ENCODE measurements around the gene TMC5. TPM values are rescaled to one million over a fixed set of nuclear protein-coding genes. Genes with fewer than 3 reads are reported as not detected.
A peak's percentile ranks its signal among the peaks of the same experiment; 100 is the strongest.

Gene TMC5
- polyA plus RNA-seq, 1 donor, result 17.3 TPM

DNA sequence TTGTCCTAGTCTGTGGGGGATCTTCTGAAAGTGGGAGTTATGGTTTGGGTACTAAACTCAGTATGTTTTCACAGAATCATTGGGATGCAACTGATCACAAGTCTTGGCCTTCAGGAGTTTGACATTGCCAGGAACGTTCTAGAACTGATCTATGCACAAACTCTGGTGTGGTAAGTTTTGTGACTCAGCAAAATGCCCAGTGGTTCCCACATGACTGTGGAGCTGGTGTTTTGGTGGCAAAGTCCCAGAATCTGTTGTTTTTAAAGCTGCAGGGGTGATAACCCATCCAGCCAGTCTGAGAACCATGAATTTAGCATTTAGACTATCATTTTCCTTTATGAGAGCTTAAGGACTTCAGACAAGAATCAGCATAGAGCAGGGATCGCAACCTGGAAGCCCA lies 63.6 kb downstream of the TMC5 start:
- no CpG with 5 or more reads among the region's 2 CpGs for WGBS (ENCODE audit: insufficient coverage, low lambda C conversion rate)
- H3K36me3 ChIP-seq (ENCODE audit: control insufficient read depth, insufficient read depth, low read length), result peaks cover 45% of the 10 kb centered on the region
- H3K27me3 ChIP-seq (ENCODE audit: control insufficient read depth, insufficient read depth, low read length), result no peaks in the 10 kb centered on the region
- no peaks in the 10 kb centered on the region for H3K4me1 ChIP-seq (ENCODE audit: control insufficient read depth, insufficient read depth, low read length)
- no peak overlapping the region for H3K27ac ChIP-seq (ENCODE audit: low read length)
- no peak overlapping the region for H3K4me3 ChIP-seq (ENCODE audit: low read length)
- no peak for DNase-seq
- H3K9me3 ChIP-seq (ENCODE audit: control insufficient read depth, low read depth, low read length), result no peaks in the 10 kb centered on the region

DNA sequence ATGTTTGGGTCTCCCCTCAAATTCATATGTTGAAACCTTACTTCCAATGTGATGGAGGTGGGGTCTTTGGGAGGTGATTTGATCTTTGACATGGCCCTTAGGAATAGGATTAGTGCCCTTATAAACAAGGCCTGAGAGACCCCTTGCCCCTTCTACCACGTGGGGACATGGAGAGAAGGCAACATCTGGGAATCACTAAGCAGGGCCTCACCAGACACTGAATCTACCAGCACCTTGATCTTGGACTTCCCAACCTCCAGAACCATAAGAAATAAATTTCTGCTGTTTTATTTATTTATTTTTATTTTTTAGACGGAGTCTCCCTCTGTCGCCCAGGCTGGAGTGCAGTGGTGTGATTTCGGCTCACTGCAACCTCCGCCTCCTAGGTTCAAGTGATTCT lies 64.1 kb downstream of the TMC5 start:
- no peaks in the 10 kb centered on the region for H3K9me3 ChIP-seq (ENCODE audit: control insufficient read depth, low read depth, low read length)
- no peak overlapping the region for H3K4me3 ChIP-seq (ENCODE audit: low read length)
- WGBS (ENCODE audit: insufficient coverage, low lambda C conversion rate), result no CpG with 5 or more reads among the region's 5 CpGs
- no peak for DNase-seq
- no peaks in the 10 kb centered on the region for H3K27me3 ChIP-seq (ENCODE audit: control insufficient read depth, insufficient read depth, low read length)
- H3K4me1 ChIP-seq (ENCODE audit: control insufficient read depth, insufficient read depth, low read length), result no peaks in the 10 kb centered on the region
- peaks cover 44% of the 10 kb centered on the region for H3K36me3 ChIP-seq (ENCODE audit: control insufficient read depth, insufficient read depth, low read length)
- no peak overlapping the region for H3K27ac ChIP-seq (ENCODE audit: low read length)

DNA sequence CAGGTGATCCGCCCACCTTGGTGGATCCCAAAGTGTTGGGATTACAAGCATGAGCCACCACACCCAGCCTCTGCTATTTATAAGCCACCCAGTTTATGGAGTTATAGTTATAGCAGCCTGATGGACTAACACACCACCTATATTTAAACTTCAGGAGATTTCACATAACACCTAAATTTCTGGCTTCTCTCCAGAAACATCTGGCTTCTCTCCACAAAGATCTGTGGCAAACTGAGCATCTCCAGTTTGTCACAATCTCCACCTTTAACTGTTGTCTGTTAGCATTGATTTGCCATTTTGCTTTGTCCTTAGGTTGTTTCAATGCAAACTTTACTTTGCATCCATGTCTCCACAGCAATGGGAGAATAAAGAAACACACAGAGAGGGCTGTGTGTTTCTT lies 64.6 kb downstream of the TMC5 start:
- Histone ChIP-seq H3K9me3 (ENCODE audit: control insufficient read depth, low read depth, low read length) (no peaks in the 10 kb centered on the region), H3K36me3 (ENCODE audit: control insufficient read depth, insufficient read depth, low read length) (peaks cover 46% of the 10 kb centered on the region), H3K27ac (ENCODE audit: low read length) (no peak overlapping the region), H3K27me3 (ENCODE audit: control insufficient read depth, insufficient read depth, low read length) (no peaks in the 10 kb centered on the region), H3K4me3 (ENCODE audit: low read length) (no peak overlapping the region), H3K4me1 (ENCODE audit: control insufficient read depth, insufficient read depth, low read length) (no peaks in the 10 kb centered on the region)
- no CpG with 5 or more reads among the region's 1 CpG for WGBS (ENCODE audit: insufficient coverage, low lambda C conversion rate)
- DNase-seq, result no peak

DNA sequence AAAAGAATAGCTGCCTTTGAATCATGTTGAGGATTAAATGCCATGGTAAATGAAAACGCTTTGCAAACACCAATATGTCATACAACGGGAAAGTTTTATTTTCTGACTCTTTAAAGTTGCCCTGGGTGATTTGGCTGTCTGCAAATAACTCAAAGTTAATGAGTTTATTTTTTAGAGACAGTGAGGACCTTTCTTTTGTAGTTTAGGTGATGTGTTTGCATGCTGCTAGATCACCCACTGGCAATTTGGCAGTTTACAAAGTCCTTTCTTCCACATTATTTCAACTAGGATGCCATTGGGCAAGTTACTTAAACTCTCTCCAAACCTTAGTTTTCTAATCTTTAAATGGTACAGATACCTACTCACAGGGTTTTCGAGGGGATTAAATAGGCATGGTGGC lies 66.4 kb downstream of the TMC5 start:
- no peak overlapping the region for H3K4me3 ChIP-seq (ENCODE audit: low read length)
- no peak for DNase-seq
- WGBS (ENCODE audit: insufficient coverage, low lambda C conversion rate), result 88% methylated on average over 2 of the region's 3 CpGs
- peaks cover 13% of the 10 kb centered on the region for H3K4me1 ChIP-seq (ENCODE audit: control insufficient read depth, insufficient read depth, low read length)
- H3K27ac ChIP-seq (ENCODE audit: low read length), result no peak overlapping the region
- H3K9me3 ChIP-seq (ENCODE audit: control insufficient read depth, low read depth, low read length), result no peaks in the 10 kb centered on the region
- H3K27me3 ChIP-seq (ENCODE audit: control insufficient read depth, insufficient read depth, low read length), result no peaks in the 10 kb centered on the region
- peaks cover 42% of the 10 kb centered on the region for H3K36me3 ChIP-seq (ENCODE audit: control insufficient read depth, insufficient read depth, low read length)

DNA sequence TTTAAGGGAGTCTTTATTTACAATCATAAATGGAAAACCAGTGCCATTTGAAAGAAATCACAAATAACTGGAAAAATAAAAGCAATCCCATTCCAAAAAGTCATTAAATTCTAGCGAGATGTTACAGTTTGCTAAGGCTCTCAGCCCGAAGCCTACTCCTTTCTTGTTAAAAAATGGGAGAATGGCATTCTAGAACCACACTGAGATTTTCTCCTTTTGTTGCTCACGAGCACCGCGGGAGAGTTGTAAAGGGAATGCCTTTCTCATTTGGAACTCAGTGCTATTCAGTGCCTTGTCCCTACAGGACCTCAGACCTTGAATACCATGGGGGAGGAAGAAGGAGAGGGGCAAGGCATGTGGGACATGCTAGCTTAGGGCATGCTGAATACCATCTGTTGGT lies 67.9 kb downstream of the TMC5 start:
- no peak for DNase-seq
- Histone ChIP-seq H3K9me3 (ENCODE audit: control insufficient read depth, low read depth, low read length) (no peaks in the 10 kb centered on the region), H3K27ac (ENCODE audit: low read length) (no peak overlapping the region), H3K4me1 (ENCODE audit: control insufficient read depth, insufficient read depth, low read length) (peaks cover 14% of the 10 kb centered on the region), H3K36me3 (ENCODE audit: control insufficient read depth, insufficient read depth, low read length) (peaks cover 47% of the 10 kb centered on the region), H3K4me3 (ENCODE audit: low read length) (no peak overlapping the region), H3K27me3 (ENCODE audit: control insufficient read depth, insufficient read depth, low read length) (no peaks in the 10 kb centered on the region)
- no CpG with 5 or more reads among the region's 5 CpGs for WGBS (ENCODE audit: insufficient coverage, low lambda C conversion rate)

DNA sequence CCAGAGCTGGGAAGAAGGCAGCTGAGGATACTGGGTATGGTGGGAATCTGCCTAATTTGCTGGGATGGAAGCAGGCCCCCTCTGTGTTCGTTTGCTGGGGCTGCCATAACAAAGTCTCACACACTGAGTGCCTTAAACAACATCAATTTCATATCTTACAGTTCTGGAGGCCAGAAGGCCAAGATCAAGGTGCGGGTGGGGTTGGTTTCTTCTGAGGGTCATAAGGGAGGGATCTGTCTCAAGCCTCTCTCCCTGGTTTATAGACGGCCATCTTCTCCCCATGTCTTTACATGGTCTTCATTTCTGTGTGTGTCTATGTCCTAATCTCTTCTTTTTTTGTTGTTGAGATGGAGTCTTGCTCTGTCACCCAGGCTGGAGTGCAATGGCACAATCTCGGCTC lies 68.4 kb downstream of the TMC5 start:
- Histone ChIP-seq H3K4me3 (ENCODE audit: low read length) (no peak overlapping the region), H3K27me3 (ENCODE audit: control insufficient read depth, insufficient read depth, low read length) (no peaks in the 10 kb centered on the region), H3K9me3 (ENCODE audit: control insufficient read depth, low read depth, low read length) (no peaks in the 10 kb centered on the region), H3K27ac (ENCODE audit: low read length) (no peak overlapping the region), H3K36me3 (ENCODE audit: control insufficient read depth, insufficient read depth, low read length) (peaks cover 49% of the 10 kb centered on the region), H3K4me1 (ENCODE audit: control insufficient read depth, insufficient read depth, low read length) (peaks cover 14% of the 10 kb centered on the region)
- no peak for DNase-seq
- WGBS (ENCODE audit: insufficient coverage, low lambda C conversion rate), result no CpG with 5 or more reads among the region's 4 CpGs

DNA sequence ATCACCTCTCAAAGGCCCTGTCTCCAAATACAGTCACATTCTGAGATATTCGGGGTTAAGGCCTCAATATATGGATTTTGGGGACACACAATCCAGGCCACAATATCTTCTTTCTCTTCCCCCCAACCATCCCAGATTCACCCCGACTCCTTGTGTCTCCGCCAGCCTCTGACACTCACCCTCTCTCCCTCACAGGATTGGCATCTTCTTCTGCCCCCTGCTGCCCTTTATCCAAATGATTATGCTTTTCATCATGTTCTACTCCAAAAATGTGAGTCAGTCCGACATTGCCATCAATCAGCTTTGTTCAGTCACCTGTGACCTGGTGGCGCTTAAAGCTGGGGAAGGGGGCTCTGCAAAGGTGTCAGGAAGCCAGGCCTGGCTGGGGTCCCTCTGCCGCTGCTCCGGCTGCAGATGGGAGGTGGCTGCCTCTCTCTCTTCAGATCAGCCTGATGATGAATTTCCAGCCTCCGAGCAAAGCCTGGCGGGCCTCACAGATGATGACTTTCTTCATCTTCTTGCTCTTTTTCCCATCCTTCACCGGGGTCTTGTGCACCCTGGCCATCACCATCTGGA lies 69.2 kb downstream of the TMC5 start:
- WGBS (ENCODE audit: insufficient coverage, low lambda C conversion rate), result 100% methylated on average over 3 of the region's 10 CpGs
- Histone ChIP-seq H3K4me1 (ENCODE audit: control insufficient read depth, insufficient read depth, low read length) (peaks cover 14% of the 10 kb centered on the region), H3K27ac (ENCODE audit: low read length) (no peak overlapping the region), H3K27me3 (ENCODE audit: control insufficient read depth, insufficient read depth, low read length) (no peaks in the 10 kb centered on the region), H3K36me3 (ENCODE audit: control insufficient read depth, insufficient read depth, low read length) (peaks cover 44% of the 10 kb centered on the region), H3K9me3 (ENCODE audit: control insufficient read depth, low read depth, low read length) (no peaks in the 10 kb centered on the region), H3K4me3 (ENCODE audit: low read length) (no peak overlapping the region)
- DNase-seq, result no peak

DNA sequence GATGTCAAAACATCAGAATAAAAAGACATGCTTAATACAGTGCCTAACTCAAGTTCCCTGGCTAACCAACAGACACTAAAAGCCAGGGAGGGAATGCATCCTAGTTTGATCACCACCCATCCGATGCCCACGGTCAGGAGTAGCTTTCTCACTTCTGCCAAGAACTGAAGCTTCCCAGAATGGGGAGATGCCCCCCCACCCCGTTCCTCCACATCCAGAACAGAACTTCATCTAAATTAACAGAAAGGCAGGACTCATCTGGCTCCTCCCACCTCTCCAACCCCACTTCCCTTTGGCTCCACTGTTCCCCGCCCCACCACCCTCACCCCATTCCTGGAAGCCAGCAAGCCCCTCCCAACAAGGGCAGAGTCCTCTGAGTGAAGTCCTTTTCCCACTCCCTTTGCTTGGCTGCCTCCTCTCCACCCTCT lies 70.5 kb downstream of the TMC5 start:
- H3K9me3 ChIP-seq (ENCODE audit: control insufficient read depth, low read depth, low read length), result no peaks in the 10 kb centered on the region
- WGBS (ENCODE audit: insufficient coverage, low lambda C conversion rate), result no CpG with 5 or more reads among the region's 4 CpGs
- peak; percentile 85 to 95 for DNase-seq
- peaks cover 41% of the 10 kb centered on the region for H3K36me3 ChIP-seq (ENCODE audit: control insufficient read depth, insufficient read depth, low read length)
- no peak overlapping the region for H3K4me3 ChIP-seq (ENCODE audit: low read length)
- no peaks in the 10 kb centered on the region for H3K27me3 ChIP-seq (ENCODE audit: control insufficient read depth, insufficient read depth, low read length)
- H3K27ac ChIP-seq (ENCODE audit: low read length), result peak overlapping the region; percentile 81
- peaks cover 14% of the 10 kb centered on the region for H3K4me1 ChIP-seq (ENCODE audit: control insufficient read depth, insufficient read depth, low read length)

DNA sequence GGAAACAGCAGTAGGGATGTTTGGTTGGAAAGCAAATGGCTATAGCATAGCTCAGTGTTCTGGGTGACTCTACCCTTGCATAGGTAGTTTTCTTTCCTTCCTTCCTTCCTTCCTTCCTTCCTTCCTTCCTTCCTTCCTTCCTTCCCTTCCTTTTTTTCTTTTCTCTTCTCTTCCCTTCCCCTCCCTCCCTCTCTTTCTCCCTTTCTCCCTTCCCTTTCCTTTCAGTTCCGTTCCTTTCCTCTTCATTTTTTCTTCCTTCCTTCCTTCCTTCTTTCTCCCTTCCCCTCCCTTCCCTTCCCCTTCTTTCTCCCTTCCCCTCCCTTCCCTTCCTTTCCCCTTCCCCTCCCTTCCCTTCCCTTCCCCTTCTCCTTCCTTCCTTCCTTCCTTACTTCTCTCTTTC lies 72.9 kb downstream of the TMC5 start:
- H3K27me3 ChIP-seq (ENCODE audit: control insufficient read depth, insufficient read depth, low read length), result no peaks in the 10 kb centered on the region
- H3K4me1 ChIP-seq (ENCODE audit: control insufficient read depth, insufficient read depth, low read length), result peaks cover 14% of the 10 kb centered on the region
- no peaks in the 10 kb centered on the region for H3K9me3 ChIP-seq (ENCODE audit: control insufficient read depth, low read depth, low read length)
- 94% methylated on average over 1 of the region's 1 CpG for WGBS (ENCODE audit: insufficient coverage, low lambda C conversion rate)
- no peak overlapping the region for H3K27ac ChIP-seq (ENCODE audit: low read length)
- DNase-seq, result no peak
- H3K4me3 ChIP-seq (ENCODE audit: low read length), result no peak overlapping the region
- peaks cover 41% of the 10 kb centered on the region for H3K36me3 ChIP-seq (ENCODE audit: control insufficient read depth, insufficient read depth, low read length)

DNA sequence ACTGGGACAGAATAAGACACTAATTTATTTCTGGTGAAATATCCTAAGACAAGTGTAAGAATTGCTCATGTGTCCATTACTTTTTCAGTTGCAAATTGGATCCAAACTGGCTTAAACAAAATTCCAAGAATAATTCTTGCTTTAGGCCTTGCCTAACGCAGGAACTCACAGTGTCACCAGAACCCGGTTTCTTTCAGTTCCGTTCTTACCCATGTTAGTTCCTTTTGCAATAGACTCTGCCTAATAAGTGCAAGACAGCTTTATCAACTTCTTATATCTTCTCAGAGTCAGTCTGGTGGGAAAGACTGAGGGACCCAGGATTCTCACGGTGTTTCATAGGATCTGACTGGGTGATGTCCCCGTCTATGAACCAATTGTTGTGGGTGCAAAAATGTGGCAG lies 79.5 kb downstream of the TMC5 start:
- no peak overlapping the region for H3K27ac ChIP-seq (ENCODE audit: low read length)
- H3K36me3 ChIP-seq (ENCODE audit: control insufficient read depth, insufficient read depth, low read length), result peaks cover 67% of the 10 kb centered on the region
- no peak for DNase-seq
- WGBS (ENCODE audit: insufficient coverage, low lambda C conversion rate), result 80% methylated on average over 1 of the region's 5 CpGs
- no peaks in the 10 kb centered on the region for H3K4me1 ChIP-seq (ENCODE audit: control insufficient read depth, insufficient read depth, low read length)
- no peaks in the 10 kb centered on the region for H3K27me3 ChIP-seq (ENCODE audit: control insufficient read depth, insufficient read depth, low read length)
- H3K4me3 ChIP-seq (ENCODE audit: low read length), result no peak overlapping the region
- no peaks in the 10 kb centered on the region for H3K9me3 ChIP-seq (ENCODE audit: control insufficient read depth, low read depth, low read length)

DNA sequence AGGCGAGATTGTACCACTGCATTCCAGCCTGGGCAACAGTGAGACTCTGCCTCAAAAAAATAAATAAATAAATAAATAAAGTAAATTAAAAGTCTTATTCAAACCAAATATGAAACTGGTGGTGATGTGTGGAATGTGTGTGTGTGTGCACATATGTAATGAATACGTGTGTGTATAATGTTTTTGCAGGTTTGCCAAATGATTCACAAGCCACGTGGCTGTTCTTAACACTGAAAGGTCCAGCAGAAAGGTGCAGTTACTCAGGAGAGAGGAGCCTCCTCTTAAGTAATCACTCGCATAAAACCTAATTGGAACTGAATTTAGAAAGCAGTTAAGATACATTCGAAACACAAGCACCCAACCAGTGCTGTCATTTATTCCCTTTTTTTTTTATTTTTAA lies 81.3 kb downstream of the TMC5 start:
- peaks cover 81% of the 10 kb centered on the region for H3K36me3 ChIP-seq (ENCODE audit: control insufficient read depth, insufficient read depth, low read length)

More for the DNA sequence above, 81.3 kb downstream of the TMC5 start:
- Histone ChIP-seq H3K27me3 (ENCODE audit: control insufficient read depth, insufficient read depth, low read length) (no peaks in the 10 kb centered on the region), H3K4me1 (ENCODE audit: control insufficient read depth, insufficient read depth, low read length) (no peaks in the 10 kb centered on the region), H3K4me3 (ENCODE audit: low read length) (no peak overlapping the region), H3K27ac (ENCODE audit: low read length) (no peak overlapping the region), H3K9me3 (ENCODE audit: control insufficient read depth, low read depth, low read length) (no peaks in the 10 kb centered on the region)
- 80% methylated on average over 1 of the region's 5 CpGs for WGBS (ENCODE audit: insufficient coverage, low lambda C conversion rate)
- no peak for DNase-seq
